Erythroblast (primary cell): ENCODE measurements around the gene TPD52L1.

Experiments used
- DNase-seq, 2 experiments: peaks; one replicate each; lab custom pipeline; 2025; lab: John Stamatoyannopoulos, UW
- GATA1 ChIP-seq: IDR thresholded peaks from 2 replicates; pipeline ENCODE4 v1.6.1; 2011; ENCODE audit warnings: low read depth, mild to moderate bottlenecking, control low read depth, low read length, moderate library complexity
- POLR2A ChIP-seq: IDR thresholded peaks from 2 replicates; pipeline ENCODE4 v1.6.1; 2011; ENCODE audit warnings: mild to moderate bottlenecking, low read length

The TPD52L1 gene, protein sequence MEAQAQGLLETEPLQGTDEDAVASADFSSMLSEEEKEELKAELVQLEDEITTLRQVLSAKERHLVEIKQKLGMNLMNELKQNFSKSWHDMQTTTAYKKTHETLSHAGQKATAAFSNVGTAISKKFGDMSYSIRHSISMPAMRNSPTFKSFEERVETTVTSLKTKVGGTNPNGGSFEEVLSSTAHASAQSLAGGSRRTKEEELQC

GRCh38 chr6:125153391-125154117 lies at the start of gene TPD52L1:
Gene TPD52L1, plus strand, starts transcription at chr6:125153773. Its CDS starts 179 bp downstream, at chr6:125153952.
- peak; percentile 65 to 74 for DNase-seq
- TF ChIP-seq POLR2A (no peak), GATA1 (no peak)

DNA sequence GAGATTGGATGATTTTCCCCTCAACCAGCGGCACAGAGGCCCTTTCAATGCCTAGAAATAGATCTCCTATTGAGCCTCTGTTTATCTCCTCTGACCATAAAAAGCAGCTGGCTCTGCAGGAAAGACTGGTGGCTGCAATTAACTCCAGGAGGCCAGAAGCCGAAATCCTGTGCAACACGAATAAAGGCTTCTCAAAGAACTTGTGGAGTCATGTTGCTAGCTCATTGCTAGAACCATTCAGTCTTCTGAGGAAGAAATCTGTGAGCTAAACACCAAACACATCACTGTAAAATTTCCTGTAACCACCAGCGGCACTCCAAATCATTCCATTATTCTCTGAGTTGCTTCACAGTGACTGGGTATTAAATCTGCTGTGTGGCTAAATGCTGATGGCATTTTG lies 49.1 kb upstream of the TPD52L1 start:
- TF ChIP-seq GATA1, result no peak
- TF ChIP-seq POLR2A, result no peak
- DNase-seq, result no peak

DNA sequence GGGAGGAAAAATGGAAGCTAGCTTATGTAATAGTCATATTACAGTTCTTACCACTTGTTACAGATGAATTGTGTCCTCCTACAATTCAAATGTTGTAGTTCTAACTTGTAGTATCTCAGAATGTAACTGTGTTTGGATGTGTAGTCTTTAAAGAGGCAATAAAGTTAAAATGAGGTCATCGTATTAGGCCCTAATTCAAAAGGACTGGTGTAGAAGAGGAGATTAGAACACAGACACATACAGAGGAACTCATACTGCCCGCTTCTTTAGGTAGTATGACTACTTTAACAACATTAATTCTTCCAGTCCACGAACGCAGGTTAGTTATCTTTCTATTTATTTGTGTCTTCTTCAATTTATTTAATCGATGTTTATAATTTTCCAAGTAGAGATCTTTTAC lies 46.5 kb upstream of the TPD52L1 start:
- no peak for DNase-seq
- no peak for TF ChIP-seq GATA1
- no peak for TF ChIP-seq POLR2A

DNA sequence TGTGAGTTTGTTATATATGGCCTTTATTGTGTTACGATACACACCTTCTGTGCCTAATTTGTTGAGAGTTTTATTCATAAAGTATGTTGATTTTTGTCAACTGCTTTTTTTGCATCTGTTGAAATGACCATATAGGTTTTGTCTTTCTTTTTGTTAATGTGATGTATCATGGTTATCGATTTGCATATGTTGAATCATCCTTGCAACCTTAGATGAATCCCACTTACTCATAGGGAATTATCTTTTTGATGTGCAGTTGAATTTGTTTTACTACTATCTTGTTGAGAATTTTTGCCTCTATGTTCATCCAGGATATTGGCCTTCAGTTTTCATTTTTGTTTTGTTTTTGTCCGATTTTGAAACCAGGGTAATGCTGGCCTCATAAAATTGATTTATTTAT lies 45.7 kb upstream of the TPD52L1 start:
- TF ChIP-seq GATA1, result no peak
- TF ChIP-seq POLR2A, result no peak

GRCh38 chr6:125110056-125110455 lies 43.5 kb upstream of the TPD52L1 start:
- TF ChIP-seq POLR2A (no peak), GATA1 (no peak)
- DNase-seq, result no peak

More for the DNA sequence above, 45.7 kb upstream of the TPD52L1 start:
- DNase-seq, result no peak

GRCh38 chr6:125111219-125111983 lies 42.2 kb upstream of the TPD52L1 start:
- no peak for DNase-seq
- no peak for TF ChIP-seq POLR2A

DNA sequence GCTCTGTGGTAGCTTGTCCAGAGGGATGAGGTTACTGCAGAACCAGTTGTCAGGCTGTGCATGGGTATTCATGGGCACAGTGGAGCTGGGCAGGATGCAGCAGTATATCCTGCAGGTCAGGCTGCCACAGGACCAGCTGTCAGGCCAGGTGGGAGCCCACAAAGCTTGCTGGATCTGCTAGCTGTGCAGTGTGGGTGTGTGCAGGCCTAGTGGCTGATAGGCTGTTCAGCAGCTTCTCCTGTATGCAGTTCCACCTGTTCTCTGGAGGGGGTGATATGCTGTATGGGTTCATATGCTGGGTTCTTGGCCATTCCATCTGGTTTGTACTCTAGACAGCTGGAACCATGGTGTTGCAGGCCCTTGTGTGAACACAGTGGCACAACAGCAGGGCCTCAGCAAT lies 40.6 kb upstream of the TPD52L1 start:
- no peak for DNase-seq
- TF ChIP-seq GATA1 (no peak), POLR2A (no peak)

- no peak for TF ChIP-seq GATA1
- TF ChIP-seq POLR2A, result no peak
- peak; percentile 65 to 76 for DNase-seq
Observed at GRCh38 chr6:125114248-125114858, 39.2 kb upstream of the TPD52L1 start.

- no peak for TF ChIP-seq GATA1
- no peak for TF ChIP-seq POLR2A
- no peak for DNase-seq
Observed at GRCh38 chr6:125116170-125116569, 37.4 kb upstream of the TPD52L1 start.

DNA sequence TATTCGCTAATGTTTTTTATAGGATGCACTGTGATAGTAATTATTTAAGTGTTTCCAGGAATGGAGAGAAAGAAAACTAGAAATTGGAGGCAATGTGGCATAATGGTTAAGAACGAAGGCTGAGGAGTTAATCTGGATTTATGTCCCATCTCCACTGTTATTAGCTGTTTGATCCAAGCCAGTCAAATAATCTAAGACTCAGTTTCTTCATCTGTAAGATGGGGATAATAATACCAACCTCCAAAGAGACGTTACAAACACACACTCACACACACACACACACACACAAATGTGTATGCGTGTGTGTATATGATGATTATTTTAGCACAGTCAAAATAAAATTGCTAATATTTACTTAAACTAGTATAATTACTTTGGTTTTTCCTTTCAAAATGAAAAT lies 36.9 kb upstream of the TPD52L1 start:
- no peak for DNase-seq
- no peak for TF ChIP-seq POLR2A
- TF ChIP-seq GATA1, result no peak

GRCh38 chr6:125117818-125118217 lies 35.8 kb upstream of the TPD52L1 start:
- TF ChIP-seq GATA1, result no peak
- TF ChIP-seq POLR2A, result no peak
- DNase-seq, result no peak

GRCh38 chr6:125120054-125120590 lies 33.5 kb upstream of the TPD52L1 start:
- DNase-seq, result no peak
- TF ChIP-seq POLR2A (no peak), GATA1 (no peak)

GRCh38 chr6:125121894-125122293 lies 31.7 kb upstream of the TPD52L1 start:
- TF ChIP-seq GATA1 (no peak), POLR2A (no peak)
- DNase-seq, result no peak

GRCh38 chr6:125123051-125123450 lies 30.5 kb upstream of the TPD52L1 start:
- TF ChIP-seq GATA1 (no peak), POLR2A (no peak)

GRCh38 chr6:125123468-125124048 lies 30.0 kb upstream of the TPD52L1 start:
- no peak for TF ChIP-seq GATA1
- TF ChIP-seq POLR2A, result no peak
- DNase-seq, result no peak

More at GRCh38 chr6:125123051-125123450, 30.5 kb upstream of the TPD52L1 start:
- no peak for DNase-seq
